ENCODE data around the gene HDAC4. TPM values are rescaled to one million over a fixed set of nuclear protein-coding genes. Genes with fewer than 3 reads are reported as not detected.

HDAC4 gene
- total RNA-seq, 1 donor from 2014 or later: 11.8 TPM

- no peaks in the 10 kb centered on the region for H3K79me2 ChIP-seq (ENCODE audit: insufficient read depth, low read length)
- H3K27me3 Mint-ChIP-seq (ENCODE audit: low read depth, unreplicated experiment): no peaks in the 10 kb centered on the region
- no peaks in the 10 kb centered on the region for H3K9me3 ChIP-seq (ENCODE audit: insufficient read depth, low read depth, low read length)
- no peaks in the 10 kb centered on the region for H3K27me3 ChIP-seq (ENCODE audit: insufficient read depth, low read length)
- no peak overlapping the region for H3K4me3 ChIP-seq (ENCODE audit: insufficient read depth, low read depth, low read length)
- H3K4me2 ChIP-seq (ENCODE audit: low read length): no peak overlapping the region
- TF ChIP-seq EZH2 (IDR thresholded peaks at IDR 0.05; ENCODE audit: insufficient read depth, low read length): no peak
- H3K4me1 Mint-ChIP-seq (ENCODE audit: low read depth, unreplicated experiment): no peaks in the 10 kb centered on the region
- H3K9me3 Mint-ChIP-seq (ENCODE audit: unreplicated experiment): no peaks in the 10 kb centered on the region
- H4K20me1 ChIP-seq (ENCODE audit: insufficient read depth, low read length): peaks cover 17% of the 10 kb centered on the region
- no peak overlapping the region for H3K27ac Mint-ChIP-seq (ENCODE audit: unreplicated experiment)
- DNase-seq (ENCODE audit: low read depth) (no peak), FAIRE-seq (no peak)
- H3K36me3 ChIP-seq (ENCODE audit: insufficient read depth, low read length): no peaks in the 10 kb centered on the region
- peaks cover 2% of the 10 kb centered on the region for H3K36me3 Mint-ChIP-seq (ENCODE audit: low read depth, unreplicated experiment)
- H3K4me1 ChIP-seq (ENCODE audit: insufficient read depth, low read length): no peaks in the 10 kb centered on the region
- H3K9ac ChIP-seq (ENCODE audit: low read length): no peak overlapping the region
- H3K27ac ChIP-seq (ENCODE audit: low read depth, low read length): no peak overlapping the region
- H3K4me3 Mint-ChIP-seq (ENCODE audit: unreplicated experiment): no peak overlapping the region
- no peak overlapping the region for H2AFZ ChIP-seq (ENCODE audit: low read depth, low read length)
Measured at GRCh38 chr2:239371726-239372686, 28.8 kb downstream of the HDAC4 start.

- no peak overlapping the region for H3K27ac Mint-ChIP-seq (ENCODE audit: unreplicated experiment)
- H2AFZ ChIP-seq (ENCODE audit: low read depth, low read length): no peak overlapping the region
- H3K27ac ChIP-seq (ENCODE audit: low read depth, low read length): no peak overlapping the region
- TF ChIP-seq CTCF (IDR thresholded peaks at IDR 0.05; ENCODE audit: insufficient read depth, low read depth, low read length): no peak
- no peak for TF ChIP-seq EZH2 (IDR thresholded peaks at IDR 0.05; ENCODE audit: insufficient read depth, low read length)
- FAIRE-seq (no peak), DNase-seq (ENCODE audit: low read depth) (no peak)
- no peak overlapping the region for H3K9ac ChIP-seq (ENCODE audit: low read length)
- peaks cover 2% of the 10 kb centered on the region for H3K36me3 Mint-ChIP-seq (ENCODE audit: low read depth, unreplicated experiment)
- no peaks in the 10 kb centered on the region for H3K4me1 Mint-ChIP-seq (ENCODE audit: low read depth, unreplicated experiment)
- H3K4me1 ChIP-seq (ENCODE audit: insufficient read depth, low read length): no peaks in the 10 kb centered on the region
- H3K9me3 Mint-ChIP-seq (ENCODE audit: unreplicated experiment): no peaks in the 10 kb centered on the region
- H3K4me2 ChIP-seq (ENCODE audit: low read length): no peak overlapping the region
- peaks cover 2% of the 10 kb centered on the region for H3K79me2 ChIP-seq (ENCODE audit: insufficient read depth, low read length)
- H3K27me3 Mint-ChIP-seq (ENCODE audit: low read depth, unreplicated experiment): no peaks in the 10 kb centered on the region
- no peaks in the 10 kb centered on the region for H3K9me3 ChIP-seq (ENCODE audit: insufficient read depth, low read depth, low read length)
- peaks cover 21% of the 10 kb centered on the region for H4K20me1 ChIP-seq (ENCODE audit: insufficient read depth, low read length)
- no peaks in the 10 kb centered on the region for H3K27me3 ChIP-seq (ENCODE audit: insufficient read depth, low read length)
- no peaks in the 10 kb centered on the region for H3K36me3 ChIP-seq (ENCODE audit: insufficient read depth, low read length)
- no peak overlapping the region for H3K4me3 Mint-ChIP-seq (ENCODE audit: unreplicated experiment)
- H3K4me3 ChIP-seq (ENCODE audit: insufficient read depth, low read depth, low read length): no peak overlapping the region
Measured at GRCh38 chr2:239370876-239371725, 29.7 kb downstream of the HDAC4 start.

GRCh38 chr2:239370403-239370802 lies 30.4 kb downstream of the HDAC4 start:
- Histone ChIP-seq H3K4me3 (ENCODE audit: insufficient read depth, low read depth, low read length) (no peak overlapping the region), H3K9ac (ENCODE audit: low read length) (no peak overlapping the region), H2AFZ (ENCODE audit: low read depth, low read length) (no peak overlapping the region), H3K36me3 (ENCODE audit: insufficient read depth, low read length) (no peaks in the 10 kb centered on the region), H3K4me1 (ENCODE audit: insufficient read depth, low read length) (no peaks in the 10 kb centered on the region), H4K20me1 (ENCODE audit: insufficient read depth, low read length) (peaks cover 28% of the 10 kb centered on the region), H3K27me3 (ENCODE audit: insufficient read depth, low read length) (no peaks in the 10 kb centered on the region), H3K27ac (ENCODE audit: low read depth, low read length) (no peak overlapping the region), H3K4me2 (ENCODE audit: low read length) (no peak overlapping the region), H3K9me3 (ENCODE audit: insufficient read depth, low read depth, low read length) (no peaks in the 10 kb centered on the region), H3K79me2 (ENCODE audit: insufficient read depth, low read length) (peaks cover 9% of the 10 kb centered on the region)
- FAIRE-seq (no peak), DNase-seq (ENCODE audit: low read depth) (no peak)
- Mint-ChIP-seq H3K27ac (ENCODE audit: unreplicated experiment) (no peak overlapping the region), H3K27me3 (ENCODE audit: low read depth, unreplicated experiment) (no peaks in the 10 kb centered on the region), H3K36me3 (ENCODE audit: low read depth, unreplicated experiment) (peaks cover 2% of the 10 kb centered on the region), H3K4me1 (ENCODE audit: low read depth, unreplicated experiment) (no peaks in the 10 kb centered on the region), H3K4me3 (ENCODE audit: unreplicated experiment) (no peak overlapping the region), H3K9me3 (ENCODE audit: unreplicated experiment) (no peaks in the 10 kb centered on the region)
- TF ChIP-seq EZH2 (IDR thresholded peaks at IDR 0.05; ENCODE audit: insufficient read depth, low read length): no peak
- TF ChIP-seq CTCF (IDR thresholded peaks at IDR 0.05; ENCODE audit: insufficient read depth, low read depth, low read length): no peak
